Measurements from ENCODE around the gene RASSF7.

DNA sequence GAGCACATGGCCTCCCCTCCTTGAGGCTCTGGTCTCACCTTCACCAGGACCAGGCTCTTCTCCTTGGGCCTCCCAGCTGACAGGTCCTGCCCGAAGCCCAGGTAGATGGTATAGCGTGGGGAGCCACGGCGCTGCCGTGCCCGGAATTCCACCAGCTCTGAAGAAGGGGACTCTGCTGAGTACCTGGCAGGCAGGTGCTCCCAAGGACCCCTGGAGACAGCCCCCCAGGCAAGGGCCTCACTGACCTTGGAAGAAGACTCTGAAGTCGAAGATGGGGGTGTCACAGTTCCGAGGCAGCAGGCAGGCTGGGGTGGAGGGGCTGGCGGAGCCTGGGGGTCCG is 52.2 kb downstream of the RASSF7 start:
- TF ChIP-seq POLR2AphosphoS5 (IDR thresholded peaks at IDR 0.05; ENCODE audit: low read depth, low read length) (no peak), TAF1 (IDR thresholded peaks at IDR 0.05; ENCODE audit: borderline replicate concordance, low read depth, low read length) (no peak)

Data from GM12892 (cell line).